NCI-H2081 (cell line): ENCODE data around the gene INPP5K.
"Not testable (repeated sequence)": the region's sequence is repeated elsewhere in the genome, so short reads cannot be mapped to it uniquely, and the experiment has no call there.

Source experiments
- DNase-seq, 2 experiments: peaks; one replicate each; lab custom pipeline; 2025; lab: John Stamatoyannopoulos, UW

INPP5K gene

DNA sequence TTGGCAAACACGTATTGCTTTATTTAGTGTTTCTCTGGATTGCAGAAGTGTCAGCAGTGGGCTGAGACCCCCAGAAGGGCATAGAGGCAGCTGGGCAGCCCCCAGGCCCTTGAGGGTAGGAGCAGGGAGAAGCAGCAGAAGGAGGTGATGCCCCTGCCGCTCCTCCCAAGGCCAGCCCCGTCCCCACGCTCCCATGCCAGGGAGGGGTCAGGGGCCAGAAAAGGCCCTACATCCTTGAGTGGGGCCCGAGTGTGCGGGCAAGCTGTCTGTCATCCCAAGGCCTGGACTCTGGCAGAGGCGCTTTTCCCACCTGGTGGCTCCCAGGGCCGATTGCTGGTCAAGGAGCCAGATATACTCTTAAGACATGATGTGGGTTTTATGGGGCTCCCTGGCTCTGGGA is 52.2 kb downstream of the INPP5K start:
- no peak for DNase-seq

- no peak for DNase-seq
These were observed 54.0 kb downstream of the INPP5K start for GRCh38 chr17:1462164-1463112.

- DNase-seq, result no peak
These were observed 55.0 kb downstream of the INPP5K start for GRCh38 chr17:1461198-1461944.

- no peak for DNase-seq
These were observed 56.2 kb downstream of the INPP5K start for GRCh38 chr17:1460233-1460632.

DNA sequence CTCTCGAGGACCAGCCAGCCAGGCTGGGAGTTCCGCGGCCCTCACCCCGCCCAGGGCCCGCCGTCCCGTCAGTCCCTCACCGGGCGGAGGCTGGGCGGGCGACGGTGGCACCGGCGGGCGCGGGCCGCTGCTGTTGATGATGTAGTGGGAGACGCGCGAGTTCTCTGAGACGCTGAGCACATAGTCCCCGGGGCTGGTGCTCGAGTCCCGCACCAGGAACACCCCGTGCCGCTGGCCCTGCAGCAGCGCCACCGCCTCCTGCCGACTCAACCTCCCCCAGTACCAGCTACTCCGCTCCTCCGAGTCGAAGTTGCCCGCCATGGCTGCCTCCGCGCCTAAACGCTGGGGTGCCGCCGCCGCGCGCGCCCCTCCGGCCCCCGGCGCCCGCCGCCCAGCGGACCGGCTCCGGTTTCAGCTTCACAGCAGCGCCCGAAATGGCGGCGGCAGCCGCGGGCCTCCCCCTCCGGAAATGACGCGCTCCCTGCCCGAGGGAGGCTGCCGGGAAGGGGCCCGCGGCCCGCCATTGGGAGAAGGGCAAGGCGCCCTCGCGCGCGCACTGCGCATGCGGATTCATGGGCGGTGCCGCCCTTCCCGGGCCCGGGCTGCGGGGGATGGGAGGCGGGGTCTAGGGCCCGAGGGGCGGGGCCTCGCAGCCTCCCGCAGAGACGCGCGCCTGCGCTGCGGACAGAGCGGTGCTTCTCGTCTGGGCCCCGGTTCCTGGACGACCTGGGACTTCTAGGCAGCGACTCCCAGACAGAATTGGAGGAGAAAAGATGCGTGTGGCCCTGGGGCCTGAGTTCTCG is 60.4 kb downstream of the INPP5K start, which contains the start of gene CRK:
Gene CRK (minus strand): TSS at position 436 of the 803 bp plus-strand sequence. CDS start 115 bp downstream, at position 321.
- peak; percentile 91 to 92 for DNase-seq

DNA sequence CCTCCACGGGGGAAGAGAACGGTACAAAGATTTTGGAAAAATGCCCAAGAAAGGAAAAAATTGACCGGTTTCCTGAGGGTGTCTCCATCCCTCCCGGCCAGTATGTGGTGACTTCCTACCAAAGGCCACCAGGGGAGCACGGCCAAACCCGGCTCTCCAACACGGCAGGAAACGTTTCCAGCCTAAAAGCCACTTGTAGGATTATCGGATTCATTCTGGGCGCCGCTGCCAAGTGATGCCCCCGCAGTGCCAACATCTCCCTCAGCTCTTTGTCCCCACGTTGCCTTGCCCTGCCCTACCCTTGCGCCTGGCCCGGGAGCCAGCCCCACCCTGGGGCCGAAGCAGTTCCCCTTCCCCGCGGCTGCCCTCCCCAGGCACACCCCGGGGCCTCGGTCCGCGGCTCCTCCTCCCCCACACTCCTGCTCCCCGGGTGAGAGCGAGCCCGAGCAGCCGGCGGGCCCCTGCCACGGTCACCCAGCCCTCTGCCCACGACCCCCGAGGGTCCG is 61.1 kb downstream of the INPP5K start:
- DNase-seq, result peak; percentile 25 to 46

GRCh38 chr17:1454541-1454940 is 61.9 kb downstream of the INPP5K start:
- no peak for DNase-seq

DNA sequence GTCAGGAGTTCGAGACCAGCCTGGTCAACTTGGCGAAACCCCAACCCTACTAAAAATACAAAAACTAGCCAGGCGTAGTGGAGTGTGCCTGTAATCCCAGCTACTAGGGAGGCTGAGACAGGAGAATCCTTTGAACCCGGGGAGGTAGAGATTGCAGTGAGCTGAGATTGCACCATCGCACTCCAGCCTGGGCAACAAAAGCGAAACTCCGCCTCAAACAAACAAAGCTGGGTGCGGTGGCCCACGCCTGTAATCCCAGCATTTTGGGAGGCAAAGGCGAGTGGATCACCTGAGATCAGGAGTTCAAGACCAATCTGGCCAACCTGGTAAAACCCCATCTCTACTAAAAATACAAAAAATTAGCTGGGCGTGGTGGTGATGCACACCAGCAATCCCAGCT is 62.7 kb downstream of the INPP5K start:
- not testable (repeated sequence) for DNase-seq

GRCh38 chr17:1452836-1453235 is 63.6 kb downstream of the INPP5K start:
- DNase-seq, result no peak

GRCh38 chr17:1450261-1450660 is 66.2 kb downstream of the INPP5K start:
- not testable (repeated sequence) for DNase-seq

GRCh38 chr17:1449412-1449967 is 66.9 kb downstream of the INPP5K start:
- DNase-seq, result no peak

DNA sequence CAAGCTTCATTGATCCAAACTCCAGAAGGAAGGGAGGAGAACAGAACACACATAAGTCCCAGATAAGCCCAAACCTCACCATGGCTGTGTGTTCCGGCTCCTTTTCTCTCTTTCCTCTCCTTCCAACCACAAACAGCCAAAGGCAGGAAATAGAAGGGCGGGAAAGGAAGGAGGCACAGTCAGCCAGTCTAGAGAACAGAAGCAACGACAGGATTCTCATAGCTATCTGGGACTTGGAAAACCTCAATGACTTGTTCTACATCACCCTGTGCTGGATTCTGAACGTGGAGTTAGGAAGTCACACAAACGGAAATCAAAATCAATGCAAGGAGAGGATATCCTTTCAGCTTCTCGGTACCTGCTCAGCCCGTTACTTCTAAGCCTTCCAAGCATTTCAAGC is 69.4 kb downstream of the INPP5K start:
- DNase-seq, result no peak

DNA sequence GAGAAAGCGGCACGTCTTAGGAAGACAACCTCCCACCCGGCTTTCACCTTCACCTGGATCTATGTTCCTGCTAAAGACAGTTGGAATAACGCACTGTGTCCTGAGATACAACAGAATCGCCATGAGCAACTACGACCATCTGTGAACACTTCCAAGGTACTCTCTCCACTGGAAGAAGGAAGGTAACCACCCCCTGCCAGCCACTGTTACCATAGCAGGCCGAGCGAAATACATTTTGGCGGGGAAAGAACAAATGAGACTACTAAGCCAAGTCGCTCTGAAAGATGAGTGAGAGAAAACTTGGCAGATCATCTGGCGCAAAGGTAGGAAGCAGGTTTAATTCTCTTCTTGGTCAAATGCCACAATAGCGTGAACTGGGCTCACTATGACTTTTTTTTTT is 70.2 kb downstream of the INPP5K start:
- no peak for DNase-seq

- not testable (repeated sequence) for DNase-seq
These were observed 70.7 kb downstream of the INPP5K start for GRCh38 chr17:1445695-1446094.
